Loucy (cell line): ENCODE measurements around the gene MS4A4E.

Source experiments
- EZH2phosphoT487 ChIP-seq: fragments of 200-600 bp; IDR thresholded peaks from 2 replicates; pipeline ENCODE4 v1.6.1; 2018; ENCODE audit warnings: antibody characterized with exemption, mild to moderate bottlenecking, moderate library complexity, borderline replicate concordance
- TF ChIP-seq, protein P1 (sequence below): fragments of 200-600 bp; sonication (generic); conservative IDR thresholded peaks from 2 replicates; pipeline ENCODE4 v1.5.1; 2014; ENCODE audit warnings: mild to moderate bottlenecking, antibody characterized with exemption, low read length

DNA sequence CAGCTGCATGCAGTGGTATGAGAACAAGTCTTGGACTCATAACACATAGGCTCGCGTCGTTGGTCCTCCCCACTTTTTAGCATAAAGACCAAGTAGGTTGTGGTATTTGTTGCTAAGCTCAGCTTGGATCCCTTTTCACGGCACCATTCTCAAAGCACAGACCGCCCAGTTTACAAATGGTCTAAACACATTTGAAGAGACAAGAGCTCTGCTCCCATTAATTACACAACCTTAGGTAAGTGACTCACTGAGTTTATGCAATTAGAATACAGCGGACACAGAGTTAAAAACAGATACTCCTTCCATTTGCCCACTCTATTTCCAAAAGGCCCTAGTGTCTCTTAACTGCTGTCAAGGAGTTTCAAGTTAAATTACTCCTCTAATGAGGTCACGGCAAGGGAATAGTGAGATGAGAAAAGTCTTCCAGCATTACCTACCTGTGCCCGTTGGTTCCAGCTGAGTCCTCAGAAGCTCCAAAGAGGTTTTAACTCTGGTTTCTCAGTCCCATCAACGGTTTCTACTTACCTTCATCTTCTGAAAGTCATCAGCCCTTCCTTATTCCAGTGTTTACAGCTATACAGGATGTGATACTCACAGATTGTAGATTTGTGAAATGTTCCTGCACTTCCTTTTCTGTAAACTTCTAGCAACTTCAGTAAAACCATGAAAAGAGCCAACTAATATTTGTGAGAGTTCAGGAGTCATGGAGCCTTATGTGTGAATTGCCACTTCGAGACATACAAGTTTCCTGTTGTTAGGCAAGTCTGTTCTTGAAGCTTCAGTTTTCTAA, 60.2 kb downstream of the MS4A4E start, which contains the start of gene MS4A6A:
- TF ChIP-seq, protein P1, sequence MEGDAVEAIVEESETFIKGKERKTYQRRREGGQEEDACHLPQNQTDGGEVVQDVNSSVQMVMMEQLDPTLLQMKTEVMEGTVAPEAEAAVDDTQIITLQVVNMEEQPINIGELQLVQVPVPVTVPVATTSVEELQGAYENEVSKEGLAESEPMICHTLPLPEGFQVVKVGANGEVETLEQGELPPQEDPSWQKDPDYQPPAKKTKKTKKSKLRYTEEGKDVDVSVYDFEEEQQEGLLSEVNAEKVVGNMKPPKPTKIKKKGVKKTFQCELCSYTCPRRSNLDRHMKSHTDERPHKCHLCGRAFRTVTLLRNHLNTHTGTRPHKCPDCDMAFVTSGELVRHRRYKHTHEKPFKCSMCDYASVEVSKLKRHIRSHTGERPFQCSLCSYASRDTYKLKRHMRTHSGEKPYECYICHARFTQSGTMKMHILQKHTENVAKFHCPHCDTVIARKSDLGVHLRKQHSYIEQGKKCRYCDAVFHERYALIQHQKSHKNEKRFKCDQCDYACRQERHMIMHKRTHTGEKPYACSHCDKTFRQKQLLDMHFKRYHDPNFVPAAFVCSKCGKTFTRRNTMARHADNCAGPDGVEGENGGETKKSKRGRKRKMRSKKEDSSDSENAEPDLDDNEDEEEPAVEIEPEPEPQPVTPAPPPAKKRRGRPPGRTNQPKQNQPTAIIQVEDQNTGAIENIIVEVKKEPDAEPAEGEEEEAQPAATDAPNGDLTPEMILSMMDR: no peak
- TF ChIP-seq EZH2phosphoT487: no peak
